ENCODE data around the gene PAEP. TPM values are rescaled to one million over a fixed set of nuclear protein-coding genes. Genes with fewer than 3 reads are reported as not detected.

Gene PAEP
- total RNA-seq, 5 donors from 2014 or later (not counting 1 experiment from before 2014, with no cell fraction given): not detected

- no peak overlapping the region for H3K4me3 ChIP-seq (ENCODE audit: control insufficient read depth in 1 of 2, extremely low read depth in 1 of 2, low read length in 1 of 2)
- ChIA-PET CTCF (no interaction called here), POLR2A (no interaction called here)
- Mint-ChIP-seq H3K27ac (no peak overlapping the region), H3K36me3 (no peaks in the 10 kb centered on the region), H3K4me1 (no peaks in the 10 kb centered on the region), H3K27me3 (peaks cover 11 to 23% of the 10 kb centered on the region in 2 donors), H3K4me3 (no peak overlapping the region), H3K9me3 (no peaks in the 10 kb centered on the region)
- 88% methylated on average over 3 of the region's 11 CpGs for WGBS (ENCODE audit: insufficient coverage)
- no peaks in the 10 kb centered on the region for H3K4me1 ChIP-seq (ENCODE audit: control insufficient read depth in 1 of 2, extremely low read depth in 1 of 2, insufficient read depth in 2 of 2, low read length in 2 of 2)
- no peaks in the 10 kb centered on the region for H3K36me3 ChIP-seq (ENCODE audit: control insufficient read depth in 2 of 2, extremely low read depth in 1 of 2, insufficient read depth in 1 of 2, low read length in 1 of 2)
- no peak overlapping the region for H3K27ac ChIP-seq (ENCODE audit: low read length)
- DNase-seq (peak in 1 of 35 experiments; percentile 10), ATAC-seq (replicated peaks in 1 of 4) (no peak)
- H3K27me3 ChIP-seq (replicated peaks in 1 of 2; ENCODE audit: control insufficient read depth in 2 of 2, extremely low read depth in 1 of 2, insufficient read depth in 2 of 2, low read length in 1 of 2): peaks cover 0 to 35% of the 10 kb centered on the region in 2 experiments
- H3K9me3 ChIP-seq: no peaks in the 10 kb centered on the region
These were observed 39.9 kb upstream of the PAEP start for GRCh38 chr9:135521608-135522095.

- CTCF ChIA-PET: no interaction called here
- no peak overlapping the region for H3K27ac Mint-ChIP-seq
These were observed 39.2 kb upstream of the PAEP start for GRCh38 chr9:135522137-135522877.

DNA sequence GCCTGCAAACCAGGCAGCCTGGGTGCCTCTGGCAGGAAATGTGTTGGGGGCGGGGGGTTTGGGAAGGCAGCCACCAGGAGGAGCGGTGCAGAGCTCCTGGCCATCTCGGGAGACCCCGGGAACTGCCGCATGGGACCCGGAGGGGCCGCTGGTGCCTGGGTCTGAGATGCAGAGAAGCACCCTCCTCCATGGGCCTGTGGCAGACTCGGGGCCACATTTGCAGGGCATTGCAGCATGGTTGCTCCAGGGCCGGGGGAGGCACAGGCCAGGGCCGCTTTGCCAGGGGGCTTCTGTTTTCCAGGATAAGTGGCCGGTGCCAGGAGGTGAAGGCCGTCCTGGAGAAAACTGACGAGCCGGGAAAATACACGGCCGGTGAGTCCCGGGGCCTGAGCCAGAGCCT, 38.6 kb upstream of the PAEP start:
- Mint-ChIP-seq H3K4me1 (no peaks in the 10 kb centered on the region), H3K36me3 (no peaks in the 10 kb centered on the region), H3K4me3 (no peak overlapping the region), H3K27ac (no peak overlapping the region), H3K9me3 (no peaks in the 10 kb centered on the region), H3K27me3 (peaks cover 6 to 20% of the 10 kb centered on the region in 2 donors)
- CTCF ChIA-PET: no interaction called here
- no peaks in the 10 kb centered on the region for H3K36me3 ChIP-seq (ENCODE audit: control insufficient read depth in 2 of 2, extremely low read depth in 1 of 2, insufficient read depth in 1 of 2, low read length in 1 of 2)
- H3K9me3 ChIP-seq: no peaks in the 10 kb centered on the region
- no peak overlapping the region for H3K4me3 ChIP-seq (ENCODE audit: control insufficient read depth in 1 of 2, extremely low read depth in 1 of 2, low read length in 1 of 2)
- POLR2A ChIA-PET: no interaction called here
- no peak overlapping the region for H3K27ac ChIP-seq (ENCODE audit: low read length)
- ATAC-seq (replicated peaks in 1 of 4): no peak
- H3K27me3 ChIP-seq (replicated peaks in 1 of 2; ENCODE audit: control insufficient read depth in 2 of 2, extremely low read depth in 1 of 2, insufficient read depth in 2 of 2, low read length in 1 of 2): peaks cover 0 to 42% of the 10 kb centered on the region in 2 experiments
- DNase-seq: peak in 1 of 35 experiments; percentile 12
- H3K4me1 ChIP-seq (ENCODE audit: control insufficient read depth in 1 of 2, extremely low read depth in 1 of 2, insufficient read depth in 2 of 2, low read length in 2 of 2): no peaks in the 10 kb centered on the region
- 62% methylated on average over 9 of the region's 17 CpGs for WGBS (ENCODE audit: insufficient coverage)

More at GRCh38 chr9:135522137-135522877, 39.2 kb upstream of the PAEP start:
- no peaks in the 10 kb centered on the region for H3K36me3 Mint-ChIP-seq
- H3K4me1 Mint-ChIP-seq: no peaks in the 10 kb centered on the region
- H3K27me3 Mint-ChIP-seq: peaks cover 11 to 23% of the 10 kb centered on the region in 2 donors
- WGBS (ENCODE audit: insufficient coverage): 63% methylated on average over 12 of the region's 16 CpGs
- DNase-seq (peak in 1 of 35 experiments; percentile 10), ATAC-seq (replicated peaks in 1 of 4) (no peak)
- H3K4me3 Mint-ChIP-seq: no peak overlapping the region
- Histone ChIP-seq H3K4me1 (ENCODE audit: control insufficient read depth in 1 of 2, extremely low read depth in 1 of 2, insufficient read depth in 2 of 2, low read length in 2 of 2) (no peaks in the 10 kb centered on the region), H3K27me3 (replicated peaks in 1 of 2; ENCODE audit: control insufficient read depth in 2 of 2, extremely low read depth in 1 of 2, insufficient read depth in 2 of 2, low read length in 1 of 2) (peaks cover 0 to 41% of the 10 kb centered on the region in 2 experiments), H3K27ac (ENCODE audit: low read length) (no peak overlapping the region), H3K36me3 (ENCODE audit: control insufficient read depth in 2 of 2, extremely low read depth in 1 of 2, insufficient read depth in 1 of 2, low read length in 1 of 2) (no peaks in the 10 kb centered on the region), H3K9me3 (no peaks in the 10 kb centered on the region), H3K4me3 (ENCODE audit: control insufficient read depth in 1 of 2, extremely low read depth in 1 of 2, low read length in 1 of 2) (no peak overlapping the region)
- POLR2A ChIA-PET: no interaction called here
- H3K9me3 Mint-ChIP-seq: no peaks in the 10 kb centered on the region

GRCh38 chr9:135523521-135524129, 37.9 kb upstream of the PAEP start:
- no peak overlapping the region for H3K4me3 ChIP-seq (ENCODE audit: control insufficient read depth in 1 of 2, extremely low read depth in 1 of 2, low read length in 1 of 2)
- no peak overlapping the region for H3K4me3 Mint-ChIP-seq
- no peaks in the 10 kb centered on the region for H3K36me3 Mint-ChIP-seq
- ChIA-PET CTCF (no interaction called here), POLR2A (no interaction called here)
- ATAC-seq (replicated peaks in 1 of 4) (no peak), DNase-seq (peak in 1 of 35 experiments; percentile 8)
- H3K27me3 Mint-ChIP-seq: peaks cover 6 to 20% of the 10 kb centered on the region in 2 donors
- H3K9me3 Mint-ChIP-seq: no peaks in the 10 kb centered on the region
- H3K27me3 ChIP-seq (replicated peaks in 1 of 2; ENCODE audit: control insufficient read depth in 2 of 2, extremely low read depth in 1 of 2, insufficient read depth in 2 of 2, low read length in 1 of 2): peaks cover 0 to 42% of the 10 kb centered on the region in 2 experiments
- H3K27ac Mint-ChIP-seq: no peak overlapping the region
- H3K36me3 ChIP-seq (ENCODE audit: control insufficient read depth in 2 of 2, extremely low read depth in 1 of 2, insufficient read depth in 1 of 2, low read length in 1 of 2): no peaks in the 10 kb centered on the region
- H3K27ac ChIP-seq (ENCODE audit: low read length): no peak overlapping the region
- WGBS (ENCODE audit: insufficient coverage): 91% methylated on average over 14 of the region's 21 CpGs
- H3K9me3 ChIP-seq: no peaks in the 10 kb centered on the region
- no peaks in the 10 kb centered on the region for H3K4me1 Mint-ChIP-seq
- H3K4me1 ChIP-seq (ENCODE audit: control insufficient read depth in 1 of 2, extremely low read depth in 1 of 2, insufficient read depth in 2 of 2, low read length in 2 of 2): no peaks in the 10 kb centered on the region

DNA sequence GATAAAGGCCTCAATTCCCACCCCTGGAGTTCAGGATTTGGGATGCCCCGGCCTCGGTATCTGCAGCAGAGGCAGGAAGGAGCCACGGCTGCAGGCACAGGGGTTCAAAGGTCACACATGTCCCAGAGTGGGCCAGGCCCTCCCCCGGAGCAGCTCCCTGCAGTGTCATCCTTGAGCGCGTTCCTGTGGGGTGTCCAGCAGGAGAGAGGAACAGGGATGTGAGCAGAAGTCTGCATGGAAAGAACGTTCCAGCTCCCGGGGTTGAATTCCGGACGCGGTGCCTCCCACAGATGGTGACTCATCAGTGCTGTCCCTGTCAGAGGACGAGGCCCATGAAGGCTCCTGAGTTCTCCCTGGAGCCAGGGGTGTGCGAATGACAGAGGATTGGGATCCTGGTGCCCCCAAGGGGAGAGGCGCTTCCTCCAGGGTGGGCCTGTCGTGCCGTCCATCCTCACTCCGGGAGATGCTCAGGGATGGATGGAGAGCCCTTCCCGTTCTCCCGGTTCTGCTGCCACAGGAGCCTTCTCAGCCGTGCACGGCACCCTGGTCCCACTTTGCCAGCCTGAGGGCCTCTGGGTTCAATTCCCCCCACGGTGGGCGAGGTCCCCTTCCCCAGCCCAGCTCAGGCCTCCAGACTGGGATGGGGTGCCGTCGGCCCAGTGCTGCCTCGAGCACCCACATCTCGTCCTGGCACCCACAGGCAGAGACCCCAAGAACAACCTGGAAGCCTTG, 37.3 kb upstream of the PAEP start:
- H3K27me3 ChIP-seq (replicated peaks in 1 of 2; ENCODE audit: control insufficient read depth in 2 of 2, extremely low read depth in 1 of 2, insufficient read depth in 2 of 2, low read length in 1 of 2): peaks cover 0 to 42% of the 10 kb centered on the region in 2 experiments
- DNase-seq (peak in 2 of 35 experiments; percentile 9 to 12), ATAC-seq (replicated peaks in 1 of 4) (no peak)
- no peak overlapping the region for H3K4me3 ChIP-seq (ENCODE audit: control insufficient read depth in 1 of 2, extremely low read depth in 1 of 2, low read length in 1 of 2)
- Mint-ChIP-seq H3K27me3 (peaks cover 6 to 19% of the 10 kb centered on the region in 2 donors), H3K4me1 (no peaks in the 10 kb centered on the region), H3K27ac (no peak overlapping the region), H3K4me3 (no peak overlapping the region), H3K36me3 (no peaks in the 10 kb centered on the region), H3K9me3 (no peaks in the 10 kb centered on the region)
- no peaks in the 10 kb centered on the region for H3K9me3 ChIP-seq
- POLR2A ChIA-PET: no interaction called here
- no peaks in the 10 kb centered on the region for H3K36me3 ChIP-seq (ENCODE audit: control insufficient read depth in 2 of 2, extremely low read depth in 1 of 2, insufficient read depth in 1 of 2, low read length in 1 of 2)
- WGBS (ENCODE audit: insufficient coverage): 81% methylated on average over 22 of the region's 27 CpGs
- no peaks in the 10 kb centered on the region for H3K4me1 ChIP-seq (ENCODE audit: control insufficient read depth in 1 of 2, extremely low read depth in 1 of 2, insufficient read depth in 2 of 2, low read length in 2 of 2)
- CTCF ChIA-PET: no interaction called here
- H3K27ac ChIP-seq (ENCODE audit: low read length): no peak overlapping the region

DNA sequence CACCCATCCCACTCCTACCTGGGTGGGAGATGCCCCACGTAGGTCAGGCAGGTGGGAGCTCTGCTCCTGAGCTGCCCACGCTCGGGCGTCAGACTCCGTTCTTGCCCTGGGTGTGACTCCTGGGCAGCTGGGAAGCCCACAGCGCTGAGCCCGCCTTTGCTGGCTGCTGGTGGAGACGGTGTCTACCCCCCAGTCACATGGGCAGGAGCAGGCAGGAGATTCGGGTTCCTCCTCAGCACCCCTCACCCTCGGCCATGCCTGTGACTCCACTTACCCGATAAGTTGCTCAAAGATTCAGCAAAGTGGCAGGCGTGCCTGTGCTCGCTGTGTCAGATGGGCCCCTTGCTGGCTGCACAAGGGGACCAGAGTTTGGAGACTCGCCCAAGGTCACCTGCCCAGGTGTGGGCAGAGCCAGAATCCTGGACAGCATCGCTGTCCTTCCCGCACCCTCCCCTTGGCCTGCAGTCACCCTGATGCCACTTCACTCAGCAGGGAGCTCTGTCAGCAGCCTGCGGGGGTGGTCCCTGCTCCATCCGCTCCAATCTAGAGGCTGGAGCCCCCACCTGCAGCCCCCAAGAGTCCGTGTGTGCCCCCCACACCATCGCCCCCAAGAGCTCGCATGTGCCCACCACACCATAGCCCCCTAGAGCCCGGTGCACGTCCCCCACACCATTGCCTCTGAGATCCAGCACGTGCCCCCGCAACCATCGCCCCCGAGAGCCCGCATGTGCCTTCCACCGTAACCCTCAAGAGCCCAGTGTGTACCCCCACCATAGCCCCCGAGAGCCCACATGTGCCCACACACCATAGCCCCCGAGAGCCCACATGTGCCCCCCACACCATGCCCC, 36.1 kb upstream of the PAEP start:
- Mint-ChIP-seq H3K4me3 (no peak overlapping the region), H3K36me3 (no peaks in the 10 kb centered on the region), H3K27ac (no peak overlapping the region), H3K27me3 (peaks cover 6 to 18% of the 10 kb centered on the region in 2 donors), H3K9me3 (no peaks in the 10 kb centered on the region), H3K4me1 (no peaks in the 10 kb centered on the region)
- ChIA-PET CTCF (no interaction called here), POLR2A (no interaction called here)
- peaks cover 0 to 42% of the 10 kb centered on the region in 2 experiments for H3K27me3 ChIP-seq (replicated peaks in 1 of 2; ENCODE audit: control insufficient read depth in 2 of 2, extremely low read depth in 1 of 2, insufficient read depth in 2 of 2, low read length in 1 of 2)
- no peaks in the 10 kb centered on the region for H3K9me3 ChIP-seq
- ATAC-seq (replicated peaks in 1 of 4) (no peak), DNase-seq (peak in 2 of 35 experiments; percentile 10 to 13)
- no peaks in the 10 kb centered on the region for H3K4me1 ChIP-seq (ENCODE audit: control insufficient read depth in 1 of 2, extremely low read depth in 1 of 2, insufficient read depth in 2 of 2, low read length in 2 of 2)
- 88% methylated on average over 20 of the region's 31 CpGs for WGBS (ENCODE audit: insufficient coverage)
- no peak overlapping the region for H3K4me3 ChIP-seq (ENCODE audit: control insufficient read depth in 1 of 2, extremely low read depth in 1 of 2, low read length in 1 of 2)
- no peak overlapping the region for H3K27ac ChIP-seq (ENCODE audit: low read length)
- no peaks in the 10 kb centered on the region for H3K36me3 ChIP-seq (ENCODE audit: control insufficient read depth in 2 of 2, extremely low read depth in 1 of 2, insufficient read depth in 1 of 2, low read length in 1 of 2)
